KMS-11 (cell line): Measurements from ENCODE around the gene SLA2.

Experiments
- H2AFZ ChIP-seq: fragments of 200-600 bp; sonication (generic); 2 replicates; pipeline ENCODE4 v1.6.1; 2016; ENCODE audit warnings: antibody characterized with exemption, mixed run types, low read depth
- H3K27ac ChIP-seq: fragments of 200-600 bp; sonication (generic); 2 replicates; pipeline ENCODE4 v1.6.1; 2016; ENCODE audit warnings: mild to moderate bottlenecking, mixed run types
- H3K27me3 ChIP-seq: fragments of 200-600 bp; sonication (generic); 2 replicates; pipeline ENCODE4 v1.6.1; 2017; ENCODE audit warnings: mild to moderate bottlenecking, low read depth, mixed run types, moderate library complexity; ENCODE audit not compliant: insufficient read depth
- H3K36me3 ChIP-seq: fragments of 200-600 bp; sonication (generic); 2 replicates; pipeline ENCODE4 v1.6.1; 2017; ENCODE audit warnings: mild to moderate bottlenecking, mixed run types; ENCODE audit not compliant: insufficient read depth
- H3K4me1 ChIP-seq: fragments of 200-600 bp; sonication (generic); 2 replicates; pipeline ENCODE4 v1.6.1; 2016; ENCODE audit warnings: mild to moderate bottlenecking, low read depth, mixed run types; ENCODE audit not compliant: poor library complexity, severe bottlenecking
- H3K4me2 ChIP-seq: fragments of 200-600 bp; sonication (generic); 2 replicates; pipeline ENCODE4 v1.7.0; 2016; ENCODE audit warnings: mild to moderate bottlenecking, mixed run types
- H3K4me3 ChIP-seq: fragments of 200-600 bp; sonication (generic); IDR thresholded peaks from 2 replicates; pipeline ENCODE4 v1.6.1; 2017; ENCODE audit warnings: low read depth, low read length, mixed read lengths; ENCODE audit not compliant: insufficient read depth
- H3K79me2 ChIP-seq: fragments of 200-600 bp; sonication (generic); 2 replicates; pipeline ENCODE4 v1.6.1; 2016; ENCODE audit warnings: low read depth, mixed run types; ENCODE audit not compliant: insufficient read depth
- H3K9ac ChIP-seq: fragments of 200-600 bp; sonication (generic); 2 replicates; pipeline ENCODE4 v1.6.1; 2016; ENCODE audit warnings: mild to moderate bottlenecking, mixed run types
- H4K20me1 ChIP-seq: fragments of 200-600 bp; sonication (generic); 2 replicates; pipeline ENCODE4 v1.6.1; 2016; ENCODE audit warnings: mild to moderate bottlenecking, mixed run types; ENCODE audit not compliant: insufficient read depth
- CTCF ChIP-seq: fragments of 200-600 bp; sonication (generic); conservative IDR thresholded peaks from 2 replicates; pipeline ENCODE4 v1.6.1; 2017; ENCODE audit warnings: low read depth, mild to moderate bottlenecking, antibody characterized with exemption, low read length, moderate library complexity, mixed read lengths

The SLA2 gene

GRCh38 chr20:36655004-36655403 lies 9.0 kb upstream of the SLA2 start:
- TF ChIP-seq CTCF: no peak
- H3K4me1 ChIP-seq: no peaks in the 10 kb centered on the region
- H3K27ac ChIP-seq: no peak overlapping the region
- no peak overlapping the region for H3K4me3 ChIP-seq
- H2AFZ ChIP-seq: no peak overlapping the region
- no peaks in the 10 kb centered on the region for H3K79me2 ChIP-seq
- no peaks in the 10 kb centered on the region for H4K20me1 ChIP-seq
- no peaks in the 10 kb centered on the region for H3K27me3 ChIP-seq
- H3K9ac ChIP-seq: no peak overlapping the region
- no peak overlapping the region for H3K4me2 ChIP-seq
- no peaks in the 10 kb centered on the region for H3K36me3 ChIP-seq

GRCh38 chr20:36654506-36654905 lies 8.5 kb upstream of the SLA2 start:
- H3K9ac ChIP-seq: no peak overlapping the region
- no peaks in the 10 kb centered on the region for H4K20me1 ChIP-seq
- no peaks in the 10 kb centered on the region for H3K79me2 ChIP-seq
- no peak for TF ChIP-seq CTCF
- H3K4me2 ChIP-seq: no peak overlapping the region
- H3K27me3 ChIP-seq: no peaks in the 10 kb centered on the region
- no peaks in the 10 kb centered on the region for H3K36me3 ChIP-seq
- no peak overlapping the region for H3K4me3 ChIP-seq
- no peak overlapping the region for H3K27ac ChIP-seq
- no peaks in the 10 kb centered on the region for H3K4me1 ChIP-seq
- no peak overlapping the region for H2AFZ ChIP-seq

GRCh38 chr20:36653456-36653855 lies 7.5 kb upstream of the SLA2 start:
- no peak overlapping the region for H3K4me2 ChIP-seq
- H3K4me3 ChIP-seq: no peak overlapping the region
- no peaks in the 10 kb centered on the region for H3K4me1 ChIP-seq
- H3K27ac ChIP-seq: no peak overlapping the region
- TF ChIP-seq CTCF: no peak
- no peak overlapping the region for H2AFZ ChIP-seq
- H3K27me3 ChIP-seq: no peaks in the 10 kb centered on the region
- no peak overlapping the region for H3K9ac ChIP-seq
- H3K79me2 ChIP-seq: no peaks in the 10 kb centered on the region
- H4K20me1 ChIP-seq: no peaks in the 10 kb centered on the region
- H3K36me3 ChIP-seq: no peaks in the 10 kb centered on the region

- H3K27me3 ChIP-seq: no peaks in the 10 kb centered on the region
- no peak for TF ChIP-seq CTCF
- H3K36me3 ChIP-seq: no peaks in the 10 kb centered on the region
- H3K27ac ChIP-seq: no peak overlapping the region
- H3K4me3 ChIP-seq: no peak overlapping the region
- no peak overlapping the region for H2AFZ ChIP-seq
- H3K79me2 ChIP-seq: no peaks in the 10 kb centered on the region
- no peak overlapping the region for H3K4me2 ChIP-seq
- no peaks in the 10 kb centered on the region for H3K4me1 ChIP-seq
- no peak overlapping the region for H3K9ac ChIP-seq
- H4K20me1 ChIP-seq: no peaks in the 10 kb centered on the region
Measured at GRCh38 chr20:36647196-36648121, 1.5 kb upstream of the SLA2 start.
